AG04450 (cell line): ENCODE data around the gene S100A16. TPM values are rescaled to one million over a fixed set of nuclear protein-coding genes. Genes with fewer than 3 reads are reported as not detected.
A peak's percentile ranks its signal among the peaks of the same experiment; 100 is the strongest.

ENCODE experiments used
- CTCF ChIA-PET: fragments of 300-600, 350-600 bp; formaldehyde crosslinking; extraction: SDS; loops from one replicate; lab custom pipeline; 2022; ENCODE audit warnings: antibody characterized with exemption, inconsistent platforms; lab: Charles Lee
- POLR2A ChIA-PET: fragments of 350-600 bp; formaldehyde crosslinking; extraction: SDS; loops from one replicate; lab custom pipeline; 2021; ENCODE audit warnings: antibody characterized with exemption, inconsistent platforms; lab: Yijun Ruan, JAX
- DNase-seq: peaks from one replicate; pipeline ENCODE4 v3.0.0-alpha.2; 2011; ENCODE audit warnings: low read depth, low spot score
- H3K27ac ChIP-seq: one replicate; pipeline ENCODE4 v1.5.1; 2012; ENCODE audit warnings: low read depth, low read length, control low read depth
- H3K27me3 ChIP-seq: one replicate; pipeline ENCODE4 v1.6.0; 2012; ENCODE audit warnings: low read length; ENCODE audit not compliant: control insufficient read depth, insufficient read depth
- H3K4me3 ChIP-seq: 2 replicates; pipeline ENCODE4 v1.5.1; 2011; ENCODE audit warnings: mild to moderate bottlenecking, low read depth, low read length, control low read depth
- H3K9me3 ChIP-seq: 2 replicates; pipeline ENCODE4 v1.5.1; 2012; ENCODE audit warnings: low read length; ENCODE audit not compliant: control insufficient read depth, insufficient read depth
- CTCF ChIP-seq: IDR thresholded peaks from 2 replicates; pipeline ENCODE4 v1.5.1; 2011; ENCODE audit warnings: low read depth, low read length, control low read depth, inconsistent platforms
- polyA plus RNA-seq: library from polyadenylated mRNA; depleted of rRNA; stranded (reverse); fragments of >200 nt; gene quantifications from 2 replicates; pipeline ENCODE4 v1.2.3, GENCODE V29; 2011

S100A16 gene
- polyA plus RNA-seq, 1 experiment, result 224 TPM

DNA sequence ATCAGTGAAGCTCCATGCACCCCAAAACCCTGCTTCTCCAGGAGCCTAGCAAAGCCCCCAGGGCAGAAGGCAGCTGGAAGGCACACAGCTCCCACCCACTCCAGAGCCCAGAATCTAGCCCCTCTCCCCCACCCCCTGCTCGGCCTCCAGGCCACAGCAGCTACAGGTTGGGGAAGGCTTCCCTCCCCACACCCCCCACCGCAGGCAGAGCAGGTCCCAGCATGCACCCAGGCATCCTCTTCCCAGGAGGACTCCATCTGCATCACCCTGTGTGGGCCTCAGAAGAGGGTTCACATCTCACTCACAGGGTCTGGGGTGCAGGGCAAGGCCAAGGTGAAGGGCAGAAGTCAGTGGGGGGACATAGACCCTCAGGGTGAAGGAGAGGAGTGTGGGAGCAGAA, 2.5 kb upstream of the S100A16 start:
- H3K9me3 ChIP-seq, result no peaks in the 10 kb centered on the region; the same call in 1 of the 2 replicates
- no peak overlapping the region for H3K27ac ChIP-seq
- CTCF ChIA-PET, result interaction anchor here (0.8 to 9.3 kb wide), 5 partner anchors 13 to 105 kb away, joined by 3 to 80 read pairs (median 10); partner anchors contain the start of genes S100A1 and S100A13
- POLR2A ChIA-PET, result interaction anchor here (0.8 to 5.4 kb wide), 3 partner anchors 12 to 109 kb away, joined by 3 to 45 read pairs (median 18); partner anchors contain the start of genes CHTOP, S100A1 and S100A13
- DNase-seq, result no peak
- H3K27me3 ChIP-seq, result no peaks in the 10 kb centered on the region
- TF ChIP-seq CTCF, result no peak
- no peak overlapping the region for H3K4me3 ChIP-seq

DNA sequence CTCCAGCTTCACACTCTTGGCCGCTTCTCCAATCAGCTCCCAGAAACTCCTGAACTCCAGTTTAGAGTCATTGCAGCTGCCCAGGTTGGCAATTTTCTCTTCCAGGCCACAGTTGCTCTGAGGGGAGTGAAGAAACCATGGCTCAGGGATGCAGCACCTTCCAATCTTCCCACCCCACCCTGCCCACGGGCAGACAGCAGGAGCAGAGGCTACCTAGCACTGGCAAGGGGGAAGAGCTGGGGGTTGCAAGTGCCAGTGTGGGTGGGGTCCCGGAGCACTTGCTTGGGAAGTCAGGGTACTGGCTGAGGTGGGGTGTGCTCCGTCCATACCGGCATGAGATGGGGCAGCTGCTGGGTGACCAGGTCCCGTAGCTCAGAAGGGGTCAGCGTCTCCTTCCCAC, 2.0 kb upstream of the S100A16 start:
- Histone ChIP-seq H3K27me3 (no peaks in the 10 kb centered on the region), H3K9me3 (no peaks in the 10 kb centered on the region; the same call in 1 of the 2 replicates), H3K27ac (no peak overlapping the region), H3K4me3 (no peak overlapping the region)
- CTCF ChIA-PET, result interaction anchor here (0.9 to 9.3 kb wide), 6 partner anchors 13 to 104 kb away, joined by 3 to 80 read pairs (median 8); partner anchors contain the start of genes S100A1 and S100A13
- TF ChIP-seq CTCF, result no peak
- POLR2A ChIA-PET, result interaction anchor here (0.5 to 5.4 kb wide), 3 partner anchors 12 to 52 kb away, joined by 4 to 45 read pairs (median 18); partner anchors contain the start of genes CHTOP, S100A1 and S100A13
- DNase-seq, result no peak

DNA sequence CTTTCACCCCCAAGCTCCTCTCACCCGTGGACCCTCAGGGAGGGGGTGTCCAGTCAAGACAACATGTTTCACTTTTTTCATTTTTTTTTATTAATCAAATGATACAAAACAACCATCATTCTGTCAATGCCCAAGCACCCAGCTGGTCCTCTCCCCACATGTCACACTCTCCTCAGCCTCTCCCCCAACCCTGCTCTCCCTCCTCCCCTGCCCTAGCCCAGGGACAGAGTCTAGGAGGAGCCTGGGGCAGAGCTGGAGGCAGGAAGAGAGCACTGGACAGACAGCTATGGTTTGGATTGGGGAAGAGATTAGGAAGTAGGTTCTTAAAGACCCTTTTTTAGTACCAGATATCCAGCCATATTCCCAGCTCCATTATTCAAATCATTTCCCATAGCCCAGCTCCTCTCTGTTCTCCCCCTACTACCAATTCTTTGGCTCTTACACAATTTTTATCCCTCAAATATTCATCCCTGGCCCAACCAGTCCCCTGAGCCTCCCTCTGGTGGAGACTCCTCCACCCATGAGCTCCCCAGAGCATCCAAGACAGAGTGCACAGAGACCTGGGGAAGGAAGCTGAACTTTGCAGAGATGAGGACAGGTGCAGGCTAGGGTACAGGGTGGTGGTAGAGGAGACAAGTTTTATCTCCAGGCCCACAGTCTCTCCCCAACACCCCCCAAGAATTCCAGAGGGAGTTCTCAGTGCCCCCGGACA, 1.4 kb upstream of the S100A16 start:
- Histone ChIP-seq H3K27ac (no peak overlapping the region), H3K4me3 (no peak overlapping the region), H3K27me3 (no peaks in the 10 kb centered on the region), H3K9me3 (no peaks in the 10 kb centered on the region)
- POLR2A ChIA-PET, result interaction anchor here (0.5 to 5.4 kb wide), 4 partner anchors 13 to 52 kb away, joined by 3 to 45 read pairs (median 11); partner anchors contain the start of genes CHTOP, S100A1 and S100A13
- TF ChIP-seq CTCF, result peak; percentile 20; the same call in 1 of the 2 replicates
- CTCF ChIA-PET, result interaction anchor here (0.9 to 9.3 kb wide), 6 partner anchors 14 to 103 kb away, joined by 3 to 80 read pairs (median 8); partner anchors contain the start of genes S100A1 and S100A13
- no peak for DNase-seq

DNA sequence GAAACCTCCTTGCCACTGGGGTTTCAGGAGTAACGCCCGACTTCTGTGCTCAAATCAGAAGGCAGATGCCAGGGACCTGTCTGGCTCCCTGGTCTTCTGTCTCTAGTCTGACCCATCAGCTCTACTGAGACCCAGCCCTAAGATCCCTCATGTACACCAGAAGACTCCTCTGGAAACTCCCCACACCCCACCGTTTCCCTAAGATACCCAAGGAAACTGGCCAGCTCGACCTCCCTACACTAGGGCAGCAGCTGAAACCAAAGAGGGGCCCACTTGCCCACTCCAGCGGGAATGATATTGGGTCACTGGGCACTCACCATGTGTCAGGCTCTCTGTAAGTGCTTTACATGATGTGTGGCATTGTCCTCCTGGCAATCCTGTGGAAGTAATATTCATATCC, 469 bp upstream of the S100A16 start:
- TF ChIP-seq CTCF, result no peak
- CTCF ChIA-PET, result interaction anchor here (0.6 to 9.3 kb wide), 10 partner anchors 15 to 261 kb away, joined by 3 to 80 read pairs (median 7); partner anchors contain the start of genes S100A1 and S100A13
- H3K27ac ChIP-seq, result no peak overlapping the region
- H3K9me3 ChIP-seq, result no peaks in the 10 kb centered on the region
- H3K4me3 ChIP-seq, result peak overlapping the region; percentile 83; the same call in 1 of the 2 replicates
- no peaks in the 10 kb centered on the region for H3K27me3 ChIP-seq
- POLR2A ChIA-PET, result interaction anchor here (0.9 to 2.7 kb wide), 7 partner anchors 10 to 377 kb away, joined by 3 to 46 read pairs (median 7); partner anchors contain the start of genes CHTOP, S100A1 and S100A13
- DNase-seq, result no peak
